WTC11 (cell line): ENCODE data around the gene SEMA7A. TPM values are rescaled to one million over a fixed set of nuclear protein-coding genes. Genes with fewer than 3 reads are reported as not detected.

Experiments used
- ATAC-seq: fragments of 200-7000 bp; cut with Tn5 transposase; 2 replicates; pipeline ENCODE4 v1.10.0; 2021; ENCODE audit warnings: mild to moderate bottlenecking, moderate library complexity
- CTCF ChIA-PET: fragments of 300-600 bp; sonication (Branson Sonifier 250); formaldehyde crosslinking; loops from one replicate; lab custom pipeline; 2021; ENCODE audit warnings: antibody characterized with exemption; lab: Charles Lee
- POLR2A ChIA-PET: fragments of 350-600 bp; sonication (Branson Sonifier 250); formaldehyde crosslinking; loops from one replicate; lab custom pipeline; 2021; ENCODE audit warnings: antibody characterized with exemption; lab: Charles Lee
- DNase-seq: peaks from one replicate; pipeline ENCODE4 v3.0.0; 2021; ENCODE audit warnings: low spot score
- H3K27ac Mint-ChIP-seq: 2 replicates; pipeline ENCODE4 v1.8.0; 2021; ENCODE audit warnings: mixed read lengths
- H3K27me3 Mint-ChIP-seq: 2 replicates; pipeline ENCODE4 v1.8.0; 2021; ENCODE audit warnings: low read depth, mild to moderate bottlenecking, moderate library complexity, mixed read lengths
- H3K36me3 Mint-ChIP-seq: 2 replicates; pipeline ENCODE4 v1.8.0; 2021; ENCODE audit warnings: mixed read lengths
- H3K4me1 Mint-ChIP-seq: 2 replicates; pipeline ENCODE4 v1.8.0; 2022; ENCODE audit warnings: mixed read lengths
- H3K4me3 Mint-ChIP-seq: 2 replicates; pipeline ENCODE4 v1.8.0; 2021; ENCODE audit warnings: mild to moderate bottlenecking, moderate library complexity, mixed read lengths
- H3K9me3 Mint-ChIP-seq: 2 replicates; pipeline ENCODE4 v1.8.0; 2021; ENCODE audit warnings: mixed read lengths
- ATF2 ChIP-seq: sonication (generic); formaldehyde crosslinking; IDR thresholded peaks from 2 replicates; pipeline ENCODE4 v1.8.1; 2022; ENCODE audit warnings: low read depth, missing genetic modification reagents, borderline replicate concordance
- CDX4 ChIP-seq: fragments of 250-450 bp; sonication (Bioruptor Pico); IDR thresholded peaks from 2 replicates; pipeline ENCODE4 v1.9.0; 2021; ENCODE audit warnings: moderate library complexity, mild to moderate bottlenecking, inconsistent platforms, borderline replicate concordance
- ELF4 ChIP-seq: sonication (generic); formaldehyde crosslinking; IDR thresholded peaks from 2 replicates; pipeline ENCODE4 v1.8.1; 2022; ENCODE audit warnings: low read depth, mild to moderate bottlenecking, moderate library complexity, missing genetic modification reagents
- ETV6 ChIP-seq: sonication (generic); formaldehyde crosslinking; IDR thresholded peaks from 2 replicates; pipeline ENCODE4 v1.8.1; 2022; ENCODE audit warnings: mild to moderate bottlenecking, missing genetic modification reagents
- GABPB1 ChIP-seq: sonication (generic); formaldehyde crosslinking; IDR thresholded peaks from 2 replicates; pipeline ENCODE4 v1.8.1; 2023; ENCODE audit warnings: mild to moderate bottlenecking, missing genetic modification reagents
- GTF2I ChIP-seq: fragments of 250-450 bp; sonication (Bioruptor Pico); conservative IDR thresholded peaks from 2 replicates; pipeline ENCODE4 v1.4.0; 2021; ENCODE audit warnings: mild to moderate bottlenecking
- HMGA2 ChIP-seq: fragments of 250-450 bp; sonication (Bioruptor Pico); IDR thresholded peaks from 2 replicates; pipeline ENCODE4 v1.4.0; 2021; ENCODE audit warnings: mild to moderate bottlenecking, moderate library complexity
- KAT7 ChIP-seq: sonication (generic); formaldehyde crosslinking; IDR thresholded peaks from 2 replicates; pipeline ENCODE4 v1.8.1; 2023; ENCODE audit warnings: missing genetic modification reagents, mild to moderate bottlenecking, borderline replicate concordance
- MXD4 ChIP-seq: fragments of 250-450 bp; sonication (Bioruptor Pico); IDR thresholded peaks from 2 replicates; pipeline ENCODE4 v1.8.0; 2021; ENCODE audit warnings: mild to moderate bottlenecking, moderate library complexity, borderline replicate concordance
- NFE2L1 ChIP-seq: sonication (generic); formaldehyde crosslinking; IDR thresholded peaks from 2 replicates; pipeline ENCODE4 v1.8.1; 2023; ENCODE audit warnings: missing genetic modification reagents
- NR2C2 ChIP-seq: sonication (generic); formaldehyde crosslinking; IDR thresholded peaks from 2 replicates; pipeline ENCODE4 v1.8.0; 2022; ENCODE audit warnings: mild to moderate bottlenecking, missing genetic modification reagents
- PREB ChIP-seq: sonication (generic); formaldehyde crosslinking; IDR thresholded peaks from 2 replicates; pipeline ENCODE4 v1.8.1; 2022; ENCODE audit warnings: mild to moderate bottlenecking, missing genetic modification reagents, moderate library complexity, borderline replicate concordance
- RORB ChIP-seq: fragments of 250-450 bp; sonication (Bioruptor Pico); IDR thresholded peaks from 2 replicates; pipeline ENCODE4 v1.9.0; 2021; ENCODE audit warnings: mild to moderate bottlenecking
- STAT6 ChIP-seq: sonication (generic); formaldehyde crosslinking; conservative IDR thresholded peaks from 2 replicates; pipeline ENCODE4 v1.8.1; 2023; ENCODE audit warnings: mild to moderate bottlenecking, low read depth, missing genetic modification reagents, moderate library complexity
- TCF7 ChIP-seq: sonication (generic); formaldehyde crosslinking; IDR thresholded peaks from 2 replicates; pipeline ENCODE4 v1.8.0; 2022; ENCODE audit warnings: mild to moderate bottlenecking, low read depth, missing genetic modification reagents, moderate library complexity
- TP53 ChIP-seq: sonication (generic); formaldehyde crosslinking; IDR thresholded peaks from 2 replicates; pipeline ENCODE4 v1.8.1; 2023; ENCODE audit warnings: mild to moderate bottlenecking, missing genetic modification reagents
- USF2 ChIP-seq: sonication (generic); formaldehyde crosslinking; IDR thresholded peaks from 2 replicates; pipeline ENCODE4 v1.8.1; 2023; ENCODE audit warnings: mild to moderate bottlenecking, missing genetic modification reagents, moderate library complexity
- ZNF281 ChIP-seq: sonication (generic); formaldehyde crosslinking; IDR thresholded peaks from 2 replicates; pipeline ENCODE4 v1.8.0; 2023; ENCODE audit warnings: mild to moderate bottlenecking, missing genetic modification reagents
- ZNF396 ChIP-seq: fragments of 250-450 bp; sonication (Bioruptor Pico); IDR thresholded peaks from 2 replicates; pipeline ENCODE4 v1.8.0; 2021; ENCODE audit warnings: mild to moderate bottlenecking, moderate library complexity, borderline replicate concordance
- ZNF416 ChIP-seq: fragments of 250-450 bp; sonication (Bioruptor Pico); IDR thresholded peaks from 2 replicates; pipeline ENCODE4 v1.9.0; 2021; ENCODE audit warnings: mild to moderate bottlenecking, inconsistent platforms
- ZNF423 ChIP-seq: fragments of 250-450 bp; sonication (Bioruptor Pico); IDR thresholded peaks from 2 replicates; pipeline ENCODE4 v2.1.2; 2022; ENCODE audit warnings: mild to moderate bottlenecking, moderate library complexity
- ZNF425 ChIP-seq: fragments of 250-450 bp; sonication (Bioruptor Pico); conservative IDR thresholded peaks from 2 replicates; pipeline ENCODE4 v1.9.0; 2021; ENCODE audit warnings: mild to moderate bottlenecking
- total RNA-seq: library from RNA; stranded (reverse); gene quantifications from 3 replicates; pipeline ENCODE4 v1.2.3, GENCODE V29; 2021

Gene SEMA7A
- total RNA-seq, 1 experiment from 2014 or later, result 17.9 TPM

- no peaks in the 10 kb centered on the region for H3K9me3 Mint-ChIP-seq
Measured at GRCh38 chr15:74410502-74410901, 23.3 kb downstream of the SEMA7A start.

GRCh38 chr15:74409225-74409624 is 24.5 kb downstream of the SEMA7A start:
- no peak overlapping the region for H3K27ac Mint-ChIP-seq
- no peaks in the 10 kb centered on the region for H3K9me3 Mint-ChIP-seq
- CTCF ChIA-PET, result interaction anchor here (0.6 to 2.4 kb wide), 5 partner anchors 8 to 399 kb away, joined by 3 to 13 read pairs (median 3); no protein-coding TSS in a partner anchor
- peaks cover 3% of the 10 kb centered on the region; the same call in 1 of the 2 replicates for H3K4me1 Mint-ChIP-seq
- H3K27me3 Mint-ChIP-seq, result no peaks in the 10 kb centered on the region
- H3K4me3 Mint-ChIP-seq, result no peak overlapping the region
- POLR2A ChIA-PET, result interaction anchor here (1.7 kb wide), 1 partner anchor 25 kb away, joined by 5 read pairs; the partner anchor contains the start of gene SEMA7A
- peaks cover 6% of the 10 kb centered on the region; the same call in 1 of the 2 replicates for H3K36me3 Mint-ChIP-seq
- DNase-seq (no peak), ATAC-seq (no peak)
- no peak for TF ChIP-seq GTF2I (CRISPR knock-in tag)
- TF ChIP-seq KAT7, result no peak
- no peak for TF ChIP-seq ZNF281 (CRISPR knock-in tag)
- no peak for TF ChIP-seq HMGA2 (CRISPR knock-in tag)
- TF ChIP-seq ATF2 (CRISPR knock-in tag), result no peak
- TF ChIP-seq CDX4 (CRISPR knock-in tag), result no peak
- TF ChIP-seq TCF7 (CRISPR knock-in tag), result no peak
- TF ChIP-seq NR2C2 (CRISPR knock-in tag), result no peak
- no peak for TF ChIP-seq GABPB1
- TF ChIP-seq RORB (CRISPR knock-in tag), result no peak
- TF ChIP-seq ZNF425 (CRISPR knock-in tag), result no peak
- no peak for TF ChIP-seq MXD4 (CRISPR knock-in tag)
- no peak for TF ChIP-seq NFE2L1

More at GRCh38 chr15:74410502-74410901, 23.3 kb downstream of the SEMA7A start:
- ChIA-PET CTCF (interaction anchor here (1.0 to 2.4 kb wide), 4 partner anchors 9 to 211 kb away, joined by 3 to 13 read pairs (median 5); no protein-coding TSS in a partner anchor), POLR2A (no interaction called here)
- no peak for DNase-seq
- no peak for ATAC-seq
- peaks cover 3% of the 10 kb centered on the region; the same call in 1 of the 2 replicates for H3K4me1 Mint-ChIP-seq
- H3K4me3 Mint-ChIP-seq, result no peak overlapping the region
- no peaks in the 10 kb centered on the region for H3K27me3 Mint-ChIP-seq
- TF ChIP-seq NFE2L1, result no peak
- TF ChIP-seq USF2 (CRISPR knock-in tag), result no peak
- no peak for TF ChIP-seq PREB (CRISPR knock-in tag)
- TF ChIP-seq ZNF396 (CRISPR knock-in tag), result no peak
- TF ChIP-seq ZNF423 (CRISPR knock-in tag), result no peak
- no peak for TF ChIP-seq TP53
- no peak for TF ChIP-seq STAT6 (CRISPR knock-in tag)
- TF ChIP-seq ELF4 (CRISPR knock-in tag), result no peak
- no peak for TF ChIP-seq ETV6 (CRISPR knock-in tag)
- TF ChIP-seq ZNF416 (CRISPR knock-in tag), result no peak
- H3K36me3 Mint-ChIP-seq, result peaks cover 9% of the 10 kb centered on the region
- no peak overlapping the region for H3K27ac Mint-ChIP-seq
